IPS DF 6.9 (cell line): ENCODE data around the gene SLC22A5.

Source experiments
- DNase-seq: peaks from one replicate; pipeline ENCODE4 v3.0.0-alpha.2; 2013; ENCODE audit warnings: low read depth, low spot score
- H3K27ac ChIP-seq: one replicate; pipeline ENCODE4 v1.5.1; 2013; ENCODE audit warnings: low read length, control low read depth
- H3K27me3 ChIP-seq: 2 replicates; pipeline ENCODE4 v1.6.1; 2013; ENCODE audit warnings: mild to moderate bottlenecking, low read length; ENCODE audit not compliant: control insufficient read depth, insufficient read depth
- H3K36me3 ChIP-seq: 2 replicates; pipeline ENCODE4 v1.6.1; 2013; ENCODE audit warnings: low read length; ENCODE audit not compliant: control insufficient read depth, insufficient read depth
- H3K4me1 ChIP-seq: 2 replicates; pipeline ENCODE4 v1.6.1; 2013; ENCODE audit warnings: low read length; ENCODE audit not compliant: control insufficient read depth, insufficient read depth
- H3K4me3 ChIP-seq: 2 replicates; pipeline ENCODE4 v1.5.1; 2013; ENCODE audit warnings: mild to moderate bottlenecking, low read length
- H3K9me3 ChIP-seq: 2 replicates; pipeline ENCODE4 v1.6.1; 2013; ENCODE audit warnings: low read length, inconsistent platforms; ENCODE audit not compliant: control insufficient read depth, insufficient read depth
- WGBS: extraction: QIAGEN DNeasy Blood & Tissue Kit; methylation state at CpG from one replicate; pipeline ENCODE4 v1.1.7; 2013; ENCODE audit warnings: mixed read lengths, missing lambda C conversion rate; ENCODE audit not compliant: insufficient read length, insufficient coverage; 5-methylcytosine and 5-hydroxymethylcytosine counted together

Gene SLC22A5

DNA sequence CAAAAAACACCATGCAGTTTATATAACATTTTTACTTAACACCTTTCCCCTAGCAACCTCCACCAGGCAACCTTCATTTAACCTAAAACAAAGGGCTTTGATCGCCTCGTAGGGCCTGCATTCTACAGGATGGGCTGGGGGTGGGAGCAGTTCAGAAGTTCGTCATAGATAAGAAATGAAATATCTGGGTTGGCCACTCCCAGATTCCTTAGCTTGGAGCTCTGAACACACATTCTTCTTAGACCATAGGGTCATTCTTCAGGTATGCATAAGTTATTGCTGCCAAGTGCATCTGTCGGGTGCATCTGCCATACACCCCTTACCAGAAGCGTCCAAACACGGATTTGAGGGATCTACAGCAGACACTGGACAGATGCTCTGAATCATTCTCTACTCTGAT lies 4.3 kb upstream of the SLC22A5 start:
- H3K27ac ChIP-seq = no peak overlapping the region
- no peak overlapping the region for H3K4me3 ChIP-seq
- no peaks in the 10 kb centered on the region for H3K9me3 ChIP-seq
- DNase-seq = no peak
- peaks cover under 1% of the 10 kb centered on the region; the same call in 1 of the 2 replicates for H3K27me3 ChIP-seq
- H3K4me1 ChIP-seq = no peaks in the 10 kb centered on the region; the same call in none of the 2 replicates
- no peaks in the 10 kb centered on the region for H3K36me3 ChIP-seq
- WGBS = no CpG with 5 or more reads among the region's 6 CpGs

- Histone ChIP-seq H3K27me3 (peaks cover 4% of the 10 kb centered on the region), H3K4me3 (no peak overlapping the region), H3K36me3 (no peaks in the 10 kb centered on the region), H3K27ac (no peak overlapping the region), H3K9me3 (no peaks in the 10 kb centered on the region), H3K4me1 (peaks cover 3% of the 10 kb centered on the region)
- DNase-seq = no peak
- no CpG with 5 or more reads among the region's 4 CpGs for WGBS
Observed at GRCh38 chr5:132368186-132368585, 1.3 kb upstream of the SLC22A5 start.

- no peak overlapping the region for H3K27ac ChIP-seq
- peaks cover 4% of the 10 kb centered on the region for H3K27me3 ChIP-seq
- DNase-seq = no peak
- WGBS = no CpG with 5 or more reads among the region's 9 CpGs
- no peaks in the 10 kb centered on the region for H3K36me3 ChIP-seq
- no peaks in the 10 kb centered on the region for H3K9me3 ChIP-seq
- peaks cover 3% of the 10 kb centered on the region for H3K4me1 ChIP-seq
- H3K4me3 ChIP-seq = peak overlapping the region; percentile 55; the same call in 1 of the 2 replicates
Observed at GRCh38 chr5:132369007-132369473, 470 bp upstream of the SLC22A5 start.

DNA sequence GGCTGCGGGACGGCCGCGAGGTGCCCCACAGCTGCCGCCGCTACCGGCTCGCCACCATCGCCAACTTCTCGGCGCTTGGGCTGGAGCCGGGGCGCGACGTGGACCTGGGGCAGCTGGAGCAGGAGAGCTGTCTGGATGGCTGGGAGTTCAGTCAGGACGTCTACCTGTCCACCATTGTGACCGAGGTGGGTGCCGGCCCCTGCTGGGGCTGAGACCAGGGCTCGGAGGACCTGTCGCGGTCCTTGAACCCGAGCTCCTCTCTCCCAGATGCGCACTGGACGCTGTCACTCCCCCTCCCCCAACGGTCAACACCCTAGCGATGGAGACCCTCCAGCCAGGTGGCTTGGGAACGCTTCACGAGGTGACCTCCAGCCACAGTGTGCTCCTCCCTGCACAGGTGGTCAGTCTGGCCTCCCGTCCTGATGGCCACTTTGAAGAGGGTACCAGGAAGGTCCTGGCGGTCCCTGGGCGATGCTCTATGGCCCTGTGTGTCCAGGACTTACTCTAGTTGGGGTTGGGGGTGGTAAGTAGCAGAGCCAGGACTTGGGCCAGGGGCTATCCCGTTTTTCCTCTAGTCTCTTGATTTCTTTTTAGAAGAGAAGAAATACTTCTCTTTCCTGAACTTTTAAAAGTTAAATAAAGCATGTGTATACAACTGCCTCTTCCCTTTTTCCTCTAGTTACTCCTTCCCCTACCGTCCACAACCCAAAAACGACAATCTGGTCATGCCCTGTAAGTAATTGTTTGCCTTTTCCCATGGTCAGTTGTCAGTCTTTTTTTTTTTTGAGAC lies 866 bp downstream of the SLC22A5 start:
- DNase-seq = no peak
- Histone ChIP-seq H3K9me3 (no peaks in the 10 kb centered on the region), H3K36me3 (no peaks in the 10 kb centered on the region), H3K4me1 (peaks cover 3% of the 10 kb centered on the region), H3K27me3 (peaks cover 4% of the 10 kb centered on the region), H3K4me3 (peak overlapping the region; percentile 55), H3K27ac (no peak overlapping the region)
- no CpG with 5 or more reads among the region's 34 CpGs for WGBS

- Histone ChIP-seq H3K27ac (no peak overlapping the region), H3K36me3 (no peaks in the 10 kb centered on the region), H3K4me1 (peaks cover 3% of the 10 kb centered on the region), H3K4me3 (no peak overlapping the region), H3K27me3 (peaks cover 4% of the 10 kb centered on the region), H3K9me3 (no peaks in the 10 kb centered on the region)
- DNase-seq = no peak
- no CpG with 5 or more reads among the region's 19 CpGs for WGBS
Observed at GRCh38 chr5:132370971-132371602, 1.6 kb downstream of the SLC22A5 start.

- peaks cover 3% of the 10 kb centered on the region for H3K4me1 ChIP-seq
- DNase-seq = no peak
- peaks cover 4% of the 10 kb centered on the region for H3K27me3 ChIP-seq
- H3K27ac ChIP-seq = no peak overlapping the region
- no peaks in the 10 kb centered on the region for H3K36me3 ChIP-seq
- WGBS = no CpG with 5 or more reads among the region's 5 CpGs
- no peak overlapping the region for H3K4me3 ChIP-seq
- H3K9me3 ChIP-seq = no peaks in the 10 kb centered on the region
Observed at GRCh38 chr5:132371603-132371994, 2.1 kb downstream of the SLC22A5 start.

DNA sequence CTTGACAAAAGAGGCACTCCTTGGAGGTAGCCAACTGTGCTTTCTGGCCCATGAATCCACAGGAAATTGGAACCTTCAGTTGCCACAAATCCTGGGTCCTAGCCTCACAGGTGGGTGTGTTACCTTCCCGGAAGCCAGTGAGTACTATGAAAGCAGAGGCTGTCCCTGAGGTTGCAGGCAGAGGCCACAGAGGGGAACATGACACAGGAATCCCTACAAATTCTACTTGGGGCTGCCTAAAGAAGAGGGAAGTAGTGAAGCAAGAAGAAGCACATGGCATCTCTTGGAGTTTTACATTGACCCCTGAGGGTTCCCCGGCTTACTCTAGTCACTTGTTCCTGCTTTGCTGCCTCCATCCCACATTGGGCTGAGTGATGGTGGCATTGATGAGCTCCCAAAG lies 2.6 kb downstream of the SLC22A5 start:
- Histone ChIP-seq H3K27me3 (peaks cover 4% of the 10 kb centered on the region), H3K4me3 (no peak overlapping the region), H3K4me1 (peaks cover 3% of the 10 kb centered on the region), H3K36me3 (no peaks in the 10 kb centered on the region), H3K9me3 (no peaks in the 10 kb centered on the region), H3K27ac (no peak overlapping the region)
- DNase-seq = no peak
- no CpG with 5 or more reads among the region's 2 CpGs for WGBS

GRCh38 chr5:132372542-132372941 lies 3.0 kb downstream of the SLC22A5 start:
- DNase-seq = no peak

DNA sequence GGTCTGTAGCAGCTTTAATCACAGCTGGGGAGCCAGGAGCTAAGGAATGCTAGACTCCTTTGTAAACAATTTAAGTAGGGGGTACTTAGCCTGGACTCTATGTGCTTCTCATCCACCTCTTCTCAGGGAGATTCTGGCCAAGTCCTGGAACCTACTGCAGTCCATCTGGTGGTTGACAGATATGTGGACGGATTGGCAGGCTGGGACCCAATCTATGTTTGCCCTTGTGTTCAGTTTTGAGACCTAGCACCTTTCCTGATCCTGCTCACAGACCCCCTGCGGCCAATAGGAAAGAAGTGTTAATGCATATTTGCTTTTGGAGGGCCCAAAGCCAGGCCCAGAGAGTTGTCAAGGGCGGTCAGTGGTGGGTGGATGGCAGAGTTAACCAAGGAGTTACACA lies 6.4 kb downstream of the SLC22A5 start:
- H3K36me3 ChIP-seq = no peaks in the 10 kb centered on the region
- DNase-seq = no peak
- no peaks in the 10 kb centered on the region for H3K9me3 ChIP-seq
- no CpG with 5 or more reads among the region's 3 CpGs for WGBS
- no peak overlapping the region for H3K27ac ChIP-seq
- H3K4me1 ChIP-seq = no peaks in the 10 kb centered on the region
- H3K27me3 ChIP-seq = no peaks in the 10 kb centered on the region
- H3K4me3 ChIP-seq = no peak overlapping the region

More at GRCh38 chr5:132372542-132372941, 3.0 kb downstream of the SLC22A5 start:
- no peaks in the 10 kb centered on the region for H3K9me3 ChIP-seq
- H3K4me3 ChIP-seq = no peak overlapping the region
- no peak overlapping the region for H3K27ac ChIP-seq
- peaks cover 3% of the 10 kb centered on the region for H3K4me1 ChIP-seq
- H3K36me3 ChIP-seq = no peaks in the 10 kb centered on the region
- peaks cover 4% of the 10 kb centered on the region for H3K27me3 ChIP-seq

GRCh38 chr5:132376694-132377641 lies 7.5 kb downstream of the SLC22A5 start:
- Histone ChIP-seq H3K4me1 (no peaks in the 10 kb centered on the region), H3K27me3 (no peaks in the 10 kb centered on the region), H3K9me3 (no peaks in the 10 kb centered on the region), H3K4me3 (no peak overlapping the region), H3K36me3 (no peaks in the 10 kb centered on the region), H3K27ac (no peak overlapping the region)
- WGBS = no CpG with 5 or more reads among the region's 16 CpGs
- DNase-seq = no peak
